Neural cell (in vitro differentiated cells): ENCODE data around the gene NFASC.

Source experiments
- CTCF ChIP-seq: fragments of 450-650 bp; IDR thresholded peaks from 2 replicates; pipeline ENCODE4 v1.5.1; 2014; ENCODE audit warnings: antibody characterized with exemption, mild to moderate bottlenecking, moderate library complexity; ENCODE audit not compliant: poor library complexity, severe bottlenecking
- EZH2 ChIP-seq: fragments of 200-600, 300-800 bp; shearing (Covaris generic), sonication (generic); IDR thresholded peaks from 2 replicates; pipeline ENCODE4 v1.6.1; 2014; ENCODE audit warnings: antibody characterized with exemption, low read length, borderline replicate concordance, mild to moderate bottlenecking; ENCODE audit not compliant: insufficient read depth, poor library complexity, severe bottlenecking
- MXI1 ChIP-seq: fragments of 450-650 bp; conservative IDR thresholded peaks from 2 replicates; pipeline ENCODE4 v1.6.1; 2014; ENCODE audit warnings: antibody characterized with exemption, mild to moderate bottlenecking; ENCODE audit not compliant: poor library complexity, severe bottlenecking
- POLR2AphosphoS5 ChIP-seq: IDR thresholded peaks from 2 replicates; pipeline ENCODE4 v1.6.1; 2012
- REST ChIP-seq: IDR thresholded peaks from 2 replicates; pipeline ENCODE4 v1.6.1; 2012; ENCODE audit warnings: borderline replicate concordance
- SMC3 ChIP-seq: fragments of 450-650 bp; conservative IDR thresholded peaks from 2 replicates; pipeline ENCODE4 v1.6.1; 2014; ENCODE audit warnings: antibody characterized with exemption, mild to moderate bottlenecking, moderate library complexity; ENCODE audit not compliant: poor library complexity
- TAF1 ChIP-seq: IDR thresholded peaks from 2 replicates; pipeline ENCODE4 v1.6.1; 2012; ENCODE audit warnings: low read depth

GRCh38 chr1:205014783-205015182 lies 144.1 kb downstream of the NFASC start:
- TF ChIP-seq MXI1 (no peak), EZH2 (no peak), CTCF (no peak), SMC3 (no peak), REST (no peak), TAF1 (no peak), POLR2AphosphoS5 (no peak)
